GM12891 (cell line): ENCODE measurements around the gene CPA4.

Experiments used
- DNase-seq: peaks from one replicate; pipeline ENCODE4 v3.0.0; 2011; ENCODE audit warnings: low spot score; ENCODE audit not compliant: insufficient read length
- FAIRE-seq: peaks from 2 replicates; lab custom pipeline; 2011; peaks lifted over from hg19 to GRCh38; lab: Jason Lieb, UNC
- PAX5 ChIP-seq: IDR thresholded peaks from 2 replicates; pipeline ENCODE4 v1.6.1; 2011; ENCODE audit warnings: low read length, moderate library complexity, mild to moderate bottlenecking; ENCODE audit not compliant: insufficient read depth, severe bottlenecking
- POLR2A ChIP-seq: IDR thresholded peaks from 2 replicates; pipeline ENCODE4 v1.6.1; 2011; ENCODE audit warnings: low read depth, low read length, control low read depth
- POLR2AphosphoS5 ChIP-seq: IDR thresholded peaks from 2 replicates; pipeline ENCODE4 v1.6.1; 2011; ENCODE audit warnings: low read depth, low read length, control low read depth
- POU2F2 ChIP-seq: IDR thresholded peaks from 2 replicates; pipeline ENCODE4 v1.6.1; 2011; ENCODE audit warnings: low read depth, mild to moderate bottlenecking, control low read depth, low read length, moderate library complexity
- SPI1 ChIP-seq: IDR thresholded peaks from 2 replicates; pipeline ENCODE4 v1.6.1; 2011; ENCODE audit warnings: low read depth, low read length, control low read depth
- TAF1 ChIP-seq: IDR thresholded peaks from 2 replicates; pipeline ENCODE4 v1.6.1; 2011; ENCODE audit warnings: low read depth, low read length, control low read depth

Gene CPA4

GRCh38 chr7:130349911-130350782 is 57.2 kb downstream of the CPA4 start:
- TF ChIP-seq SPI1 (no peak), TAF1 (no peak), POLR2A (no peak)
- DNase-seq, result no peak
- FAIRE-seq, result no peak

- no peak for FAIRE-seq
- DNase-seq, result no peak
- TF ChIP-seq TAF1, result no peak
- no peak for TF ChIP-seq POLR2AphosphoS5
- TF ChIP-seq PAX5, result no peak
- no peak for TF ChIP-seq SPI1
- no peak for TF ChIP-seq POLR2A
- no peak for TF ChIP-seq POU2F2
Measured at GRCh38 chr7:130350945-130351790, 58.2 kb downstream of the CPA4 start.

- TF ChIP-seq POU2F2 (no peak), TAF1 (no peak), POLR2AphosphoS5 (no peak), SPI1 (no peak), POLR2A (no peak), PAX5 (no peak)
- DNase-seq (no peak), FAIRE-seq (no peak)
Measured at GRCh38 chr7:130351791-130352090, 58.8 kb downstream of the CPA4 start.

- FAIRE-seq, result no peak
- DNase-seq, result no peak
Measured at GRCh38 chr7:130352194-130353074, 59.5 kb downstream of the CPA4 start.

GRCh38 chr7:130353196-130353595 is 60.2 kb downstream of the CPA4 start:
- TF ChIP-seq SPI1, result no peak
- no peak for TF ChIP-seq POLR2A
- no peak for TF ChIP-seq POLR2AphosphoS5
- TF ChIP-seq PAX5, result no peak
- no peak for TF ChIP-seq POU2F2
- no peak for TF ChIP-seq TAF1
- no peak for FAIRE-seq

More at GRCh38 chr7:130352194-130353074, 59.5 kb downstream of the CPA4 start:
- TF ChIP-seq POU2F2 (no peak), SPI1 (no peak), POLR2A (no peak), PAX5 (no peak), TAF1 (no peak), POLR2AphosphoS5 (no peak)

DNA sequence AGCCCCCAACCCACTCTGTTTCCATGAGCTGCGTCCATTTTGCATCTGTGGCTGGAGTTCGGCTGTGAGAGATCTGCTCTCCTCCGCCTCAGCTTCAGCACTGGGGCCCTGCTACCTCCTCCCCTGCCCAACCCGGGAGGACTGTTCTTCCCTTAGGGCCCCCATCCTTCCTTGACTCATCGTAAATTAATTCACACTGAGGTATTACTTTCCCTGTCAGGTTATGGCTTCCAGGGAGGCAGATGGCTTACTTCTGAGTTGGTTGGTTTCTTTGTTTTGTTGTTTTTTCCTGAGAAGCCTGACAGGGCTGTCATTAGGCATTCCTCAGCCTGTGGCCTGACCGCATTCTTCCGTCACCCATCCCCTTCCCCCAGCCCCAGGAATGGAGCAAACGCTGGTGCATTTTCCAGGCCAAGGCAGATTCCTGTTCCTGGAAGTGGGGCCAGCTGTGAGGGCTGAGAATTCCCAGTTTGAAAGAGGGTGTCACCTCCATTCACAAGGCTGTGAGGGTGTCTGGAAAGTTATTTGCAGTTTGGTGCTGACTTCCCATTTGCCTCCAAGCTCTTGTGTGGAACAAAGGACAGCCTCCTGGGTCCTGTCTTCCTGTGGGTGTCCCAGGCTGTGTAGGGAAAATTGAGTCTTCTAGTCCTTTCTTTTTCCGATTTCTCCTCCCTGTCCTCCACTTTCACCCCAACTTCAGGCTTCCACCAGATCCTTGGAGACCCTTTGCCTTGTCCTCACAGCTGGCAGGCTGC is 63.3 kb downstream of the CPA4 start:
- DNase-seq, result no peak
- TF ChIP-seq SPI1, result no peak
- TF ChIP-seq TAF1, result no peak
- TF ChIP-seq POLR2A, result no peak
- no peak for TF ChIP-seq POU2F2
- TF ChIP-seq PAX5, result no peak
- TF ChIP-seq POLR2AphosphoS5, result no peak
- no peak for FAIRE-seq

More at GRCh38 chr7:130353196-130353595, 60.2 kb downstream of the CPA4 start:
- no peak for DNase-seq

- no peak for FAIRE-seq
- TF ChIP-seq POLR2AphosphoS5 (no peak), POU2F2 (no peak), POLR2A (no peak), TAF1 (no peak), SPI1 (no peak), PAX5 (no peak)
- DNase-seq, result no peak
Measured at GRCh38 chr7:130356876-130357611, 64.1 kb downstream of the CPA4 start.

GRCh38 chr7:130358471-130358870 is 65.5 kb downstream of the CPA4 start:
- FAIRE-seq, result no peak
- DNase-seq, result no peak
- TF ChIP-seq TAF1 (no peak), POLR2A (no peak), POU2F2 (no peak), SPI1 (no peak), PAX5 (no peak), POLR2AphosphoS5 (no peak)
